Mesendoderm (in vitro differentiated cells): ENCODE results near the gene SHC2.

Experiments used
- DNase-seq: peaks from one replicate; pipeline ENCODE4 v3.0.0; 2013
- H2AK5ac ChIP-seq: 2 replicates; pipeline ENCODE4 v1.6.1; 2013; ENCODE audit warnings: low read length, inconsistent platforms
- H2BK120ac ChIP-seq: 2 replicates; pipeline ENCODE4 v1.6.1; 2013; ENCODE audit warnings: low read depth, mild to moderate bottlenecking, low read length, moderate library complexity, mixed read lengths
- H2BK15ac ChIP-seq: replicated peaks from 2 replicates; pipeline ENCODE4 v1.6.1; 2013; ENCODE audit warnings: low read depth, mild to moderate bottlenecking, moderate library complexity
- H2BK5ac ChIP-seq: 2 replicates; pipeline ENCODE4 v1.6.1; 2013; ENCODE audit warnings: low read length, inconsistent platforms
- H3K18ac ChIP-seq: 2 replicates; pipeline ENCODE4 v1.6.1; 2013; ENCODE audit warnings: mild to moderate bottlenecking, low read length, mixed read lengths
- H3K23ac ChIP-seq: one replicate; pipeline ENCODE4 v1.6.1; 2013; ENCODE audit warnings: low read length
- H3K27ac ChIP-seq: 2 replicates; pipeline ENCODE4 v1.5.1; 2013; ENCODE audit warnings: low read depth, mild to moderate bottlenecking, inconsistent platforms, low read length, moderate library complexity
- H3K27me3 ChIP-seq: 2 replicates; pipeline ENCODE4 v1.6.1; 2013; ENCODE audit warnings: low read length, control low read depth, mild to moderate bottlenecking, inconsistent platforms; ENCODE audit not compliant: insufficient read depth, poor library complexity
- H3K36me3 ChIP-seq: 2 replicates; pipeline ENCODE4 v1.6.1; 2013; ENCODE audit warnings: low read length, inconsistent platforms; ENCODE audit not compliant: control insufficient read depth, insufficient read depth
- H3K4ac ChIP-seq: one replicate; pipeline ENCODE4 v1.6.1; 2013; ENCODE audit warnings: low read depth, mild to moderate bottlenecking, low read length, moderate library complexity
- H3K4me1 ChIP-seq: 2 replicates; pipeline ENCODE4 v1.6.1; 2013; ENCODE audit warnings: low read depth, low read length, inconsistent platforms; ENCODE audit not compliant: control insufficient read depth
- H3K4me2 ChIP-seq: 2 replicates; pipeline ENCODE4 v1.6.1; 2013; ENCODE audit warnings: low read length
- H3K4me3 ChIP-seq: 2 replicates; pipeline ENCODE4 v1.5.1; 2013; ENCODE audit warnings: mild to moderate bottlenecking, low read length
- H3K56ac ChIP-seq: one replicate; pipeline ENCODE4 v1.6.1; 2013; ENCODE audit warnings: low read length
- H3K79me1 ChIP-seq: 2 replicates; pipeline ENCODE4 v1.6.1; 2013; ENCODE audit warnings: low read length, inconsistent platforms
- H3K79me2 ChIP-seq: 2 replicates; pipeline ENCODE4 v1.6.1; 2013; ENCODE audit warnings: mild to moderate bottlenecking, low read length; ENCODE audit not compliant: control insufficient read depth, insufficient read depth
- H3K9ac ChIP-seq: 2 replicates; pipeline ENCODE4 v1.6.1; 2013; ENCODE audit warnings: low read length, inconsistent platforms
- H4K5ac ChIP-seq: one replicate; pipeline ENCODE4 v1.6.1; 2013; ENCODE audit warnings: low read length
- H4K8ac ChIP-seq: one replicate; pipeline ENCODE4 v1.6.1; 2013; ENCODE audit warnings: low read depth, mild to moderate bottlenecking, control low read depth, low read length, moderate library complexity
- WGBS: extraction: QIAGEN DNeasy Blood & Tissue Kit; methylation state at CpG from one replicate; pipeline ENCODE4 v1.1.7; 2013; ENCODE audit warnings: low lambda C conversion rate, missing lambda C conversion rate; ENCODE audit not compliant: insufficient coverage; ENCODE audit errors: extremely low coverage; 5-methylcytosine and 5-hydroxymethylcytosine counted together

SHC2 gene

DNA sequence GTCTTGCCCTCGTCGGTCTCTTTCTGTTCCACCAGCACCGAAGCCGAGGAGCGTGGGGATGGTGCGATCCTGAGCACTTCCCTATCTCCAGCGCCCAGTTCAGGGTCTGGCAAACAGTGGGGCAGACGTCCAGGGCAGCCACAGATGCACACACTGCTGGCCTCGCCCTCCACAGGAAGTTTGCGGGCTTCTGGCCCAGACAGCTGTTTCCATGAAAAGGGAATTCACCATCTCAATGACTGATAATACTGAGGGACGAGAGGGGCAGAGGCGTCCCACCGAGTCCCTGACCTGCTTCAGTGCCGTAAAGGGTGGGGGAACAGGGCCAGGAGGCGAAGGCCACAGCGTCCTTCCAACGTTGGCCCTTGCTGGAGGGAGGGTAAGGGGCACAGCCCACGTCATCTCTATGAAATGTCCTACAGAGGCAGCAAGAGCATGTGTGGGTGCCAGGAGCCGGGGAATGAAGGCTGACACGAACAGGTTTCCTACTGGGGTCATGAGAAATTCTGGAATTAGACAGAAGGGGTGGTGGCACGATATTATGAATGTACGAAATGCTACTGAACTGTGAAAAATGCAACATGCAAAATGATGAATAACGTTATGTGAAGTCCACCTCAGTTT, 19.5 kb downstream of the SHC2 start:
- WGBS: no CpG with 5 or more reads among the region's 23 CpGs

DNA sequence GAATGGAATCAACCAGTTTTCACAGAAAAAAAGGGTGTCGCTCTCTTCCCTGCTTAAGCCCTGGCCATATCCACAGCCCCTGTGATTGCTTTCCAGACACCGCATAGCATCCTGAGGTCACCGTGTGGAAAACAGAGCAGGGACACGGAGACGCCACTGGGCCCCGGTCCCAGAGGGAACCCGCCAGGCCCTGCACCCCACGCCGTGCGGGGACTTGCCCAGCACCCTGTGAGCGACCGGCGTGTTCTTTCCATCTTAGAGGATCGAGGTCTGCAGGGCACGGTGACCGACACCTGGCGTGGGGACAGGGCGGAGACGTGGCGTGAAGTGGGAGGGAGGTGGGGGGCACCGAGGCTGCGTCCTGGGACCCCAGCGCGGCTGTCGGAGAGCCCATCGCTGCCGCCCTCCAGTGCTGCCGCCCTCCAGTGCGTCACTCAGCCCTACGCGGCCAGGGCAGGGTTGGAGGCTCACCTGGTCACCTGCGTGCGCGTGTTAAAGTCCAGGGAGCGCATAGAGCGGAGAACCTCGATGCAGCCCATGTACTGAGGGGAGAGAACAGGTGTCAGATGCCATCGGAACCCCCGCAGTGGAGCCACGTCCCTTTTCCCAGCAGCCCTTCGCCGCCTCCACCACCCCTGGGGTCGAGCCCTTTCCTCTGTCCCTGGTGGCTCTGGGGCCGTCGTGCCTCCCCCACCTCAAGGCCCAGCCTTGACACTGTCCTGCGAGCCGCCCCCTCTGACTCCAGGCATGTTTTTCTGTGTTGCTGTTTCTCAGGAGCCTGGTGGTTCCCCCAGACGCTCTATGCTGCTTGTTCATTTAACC, 20.2 kb downstream of the SHC2 start:
- H3K27ac ChIP-seq: no peak overlapping the region
- DNase-seq: no peak
- H3K79me1 ChIP-seq: no peaks in the 10 kb centered on the region
- WGBS: no CpG with 5 or more reads among the region's 48 CpGs
- H2AK5ac ChIP-seq: no peak overlapping the region
- H3K79me2 ChIP-seq: no peaks in the 10 kb centered on the region
- H3K4ac ChIP-seq: no peak overlapping the region
- no peaks in the 10 kb centered on the region for H3K36me3 ChIP-seq
- H3K4me3 ChIP-seq: no peak overlapping the region
- H3K27me3 ChIP-seq: no peaks in the 10 kb centered on the region
- H2BK120ac ChIP-seq: no peak overlapping the region
- no peak overlapping the region for H4K8ac ChIP-seq
- H4K5ac ChIP-seq: no peak overlapping the region
- no peak overlapping the region for H3K4me2 ChIP-seq
- no peak overlapping the region for H2BK15ac ChIP-seq
- H3K18ac ChIP-seq: no peak overlapping the region
- no peak overlapping the region for H3K9ac ChIP-seq
- H3K23ac ChIP-seq: no peak overlapping the region
- H3K56ac ChIP-seq: no peak overlapping the region
- H2BK5ac ChIP-seq: no peak overlapping the region
- no peaks in the 10 kb centered on the region for H3K4me1 ChIP-seq

More for the DNA sequence above, 19.5 kb downstream of the SHC2 start:
- no peaks in the 10 kb centered on the region for H3K36me3 ChIP-seq
- H3K9ac ChIP-seq: no peak overlapping the region
- H3K4me1 ChIP-seq: no peaks in the 10 kb centered on the region
- no peak overlapping the region for H4K5ac ChIP-seq
- no peak overlapping the region for H2BK15ac ChIP-seq
- H3K4ac ChIP-seq: no peak overlapping the region
- no peak overlapping the region for H2BK120ac ChIP-seq
- H3K4me3 ChIP-seq: no peak overlapping the region
- no peak overlapping the region for H3K18ac ChIP-seq
- H3K56ac ChIP-seq: no peak overlapping the region
- H3K4me2 ChIP-seq: no peak overlapping the region
- no peaks in the 10 kb centered on the region for H3K79me2 ChIP-seq
- no peaks in the 10 kb centered on the region for H3K79me1 ChIP-seq
- H2AK5ac ChIP-seq: no peak overlapping the region
- no peaks in the 10 kb centered on the region for H3K27me3 ChIP-seq
- no peak overlapping the region for H3K27ac ChIP-seq
- H3K23ac ChIP-seq: no peak overlapping the region
- DNase-seq: no peak
- no peak overlapping the region for H4K8ac ChIP-seq
- H2BK5ac ChIP-seq: no peak overlapping the region

DNA sequence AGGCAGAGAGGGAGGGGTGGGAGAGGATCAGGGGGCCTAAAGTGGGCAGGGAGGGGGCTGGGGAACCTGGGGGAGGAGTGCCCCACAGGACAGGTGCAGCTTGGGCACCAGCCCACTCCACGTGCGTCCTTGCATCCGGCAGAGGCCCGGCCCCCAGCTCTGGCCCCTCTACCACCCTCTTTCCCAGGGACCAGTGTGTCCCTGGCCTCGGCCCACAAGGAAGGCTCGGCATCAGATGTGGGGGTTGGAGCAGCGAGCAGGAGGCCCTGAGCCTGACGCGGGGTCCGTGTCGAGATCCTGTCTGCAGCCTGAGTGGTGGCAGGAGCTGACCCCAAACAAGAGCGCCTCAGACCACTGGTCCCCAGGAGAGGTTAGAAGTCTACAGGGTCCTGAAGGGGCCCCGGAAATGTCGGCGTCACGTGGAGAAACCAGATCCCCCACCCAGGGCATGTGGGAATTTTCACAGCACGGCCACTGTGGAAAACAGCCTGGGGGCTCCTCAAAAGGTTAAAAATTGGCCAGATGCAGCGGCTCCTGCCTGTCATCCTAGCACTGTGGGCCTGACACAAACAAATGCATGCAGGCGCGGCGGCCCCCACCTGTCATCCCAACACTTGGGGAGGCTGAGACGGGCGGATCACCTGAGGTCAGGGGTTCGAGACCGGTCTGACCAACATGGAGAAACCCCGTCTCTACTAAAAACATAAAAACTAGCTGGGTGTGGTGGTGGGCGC, 21.5 kb downstream of the SHC2 start:
- Histone ChIP-seq H2BK120ac (no peak overlapping the region), H4K8ac (no peak overlapping the region), H3K4me1 (no peaks in the 10 kb centered on the region), H3K18ac (no peak overlapping the region), H3K56ac (no peak overlapping the region), H2BK15ac (no peak overlapping the region), H2AK5ac (no peak overlapping the region), H3K36me3 (no peaks in the 10 kb centered on the region), H3K4ac (no peak overlapping the region), H3K27me3 (no peaks in the 10 kb centered on the region), H3K4me3 (no peak overlapping the region), H4K5ac (no peak overlapping the region), H3K79me1 (no peaks in the 10 kb centered on the region), H3K79me2 (no peaks in the 10 kb centered on the region), H3K9ac (no peak overlapping the region), H2BK5ac (no peak overlapping the region), H3K23ac (no peak overlapping the region), H3K4me2 (no peak overlapping the region), H3K27ac (no peak overlapping the region)
- no peak for DNase-seq
- no CpG with 5 or more reads among the region's 27 CpGs for WGBS

DNA sequence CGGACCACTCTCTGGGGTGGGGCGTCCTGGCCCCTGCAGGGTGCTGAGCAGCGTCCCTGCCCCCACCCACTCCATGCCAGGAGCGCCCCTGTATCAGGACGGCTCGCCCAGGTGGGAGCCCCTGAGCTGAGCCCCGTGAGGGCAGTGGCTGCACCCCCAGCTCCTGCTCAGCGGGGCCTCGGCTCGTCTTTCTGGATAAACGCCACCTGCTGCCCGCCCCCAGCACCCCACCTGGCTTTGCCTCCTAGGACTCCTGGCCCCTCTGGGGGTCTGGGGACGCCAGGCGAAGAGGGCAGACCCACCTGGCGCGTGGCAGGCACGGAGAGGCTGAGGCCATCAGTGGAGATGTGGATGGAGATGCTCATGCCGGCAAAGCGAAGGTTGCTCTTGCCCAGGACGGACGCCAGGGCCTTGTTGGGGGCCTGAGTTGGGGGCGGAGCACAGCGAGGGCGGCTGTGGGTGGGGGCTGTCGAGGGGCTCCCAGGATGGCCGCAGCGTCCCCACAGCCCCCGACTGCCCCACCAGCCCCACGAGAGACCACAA, 22.3 kb downstream of the SHC2 start:
- Histone ChIP-seq H3K4me3 (no peak overlapping the region), H3K4me2 (no peak overlapping the region), H3K4me1 (no peaks in the 10 kb centered on the region), H3K27me3 (no peaks in the 10 kb centered on the region), H3K23ac (no peak overlapping the region), H3K27ac (no peak overlapping the region), H2AK5ac (no peak overlapping the region), H2BK15ac (no peak overlapping the region), H3K79me2 (no peaks in the 10 kb centered on the region), H3K4ac (no peak overlapping the region), H3K18ac (no peak overlapping the region), H4K8ac (no peak overlapping the region), H3K79me1 (no peaks in the 10 kb centered on the region), H2BK120ac (no peak overlapping the region), H3K9ac (no peak overlapping the region), H3K56ac (no peak overlapping the region), H2BK5ac (no peak overlapping the region), H4K5ac (no peak overlapping the region), H3K36me3 (no peaks in the 10 kb centered on the region)
- no CpG with 5 or more reads among the region's 29 CpGs for WGBS
- no peak for DNase-seq

- Histone ChIP-seq H3K4ac (no peak overlapping the region), H4K5ac (no peak overlapping the region), H3K9ac (no peak overlapping the region), H3K4me2 (no peak overlapping the region), H3K36me3 (no peaks in the 10 kb centered on the region), H3K79me1 (no peaks in the 10 kb centered on the region), H3K27ac (no peak overlapping the region), H3K27me3 (no peaks in the 10 kb centered on the region), H4K8ac (no peak overlapping the region), H2BK15ac (no peak overlapping the region), H3K4me1 (no peaks in the 10 kb centered on the region), H3K23ac (no peak overlapping the region), H3K4me3 (no peak overlapping the region), H3K18ac (no peak overlapping the region), H2BK5ac (no peak overlapping the region), H3K56ac (no peak overlapping the region), H3K79me2 (no peaks in the 10 kb centered on the region), H2AK5ac (no peak overlapping the region), H2BK120ac (no peak overlapping the region)
- DNase-seq: no peak
- no CpG with 5 or more reads among the region's 22 CpGs for WGBS
Measured at GRCh38 chr19:437041-437440, 23.8 kb downstream of the SHC2 start.
